ENCODE results near the gene SYDE1. TPM values are rescaled to one million over a fixed set of nuclear protein-coding genes. Genes with fewer than 3 reads are reported as not detected.

The SYDE1 gene
- total and polyA plus RNA-seq, 2 experiments from 2014 or later: 4.1 to 21.4 TPM

GRCh38 chr19:15096223-15096622 is 11.0 kb upstream of the SYDE1 start:
- Mint-ChIP-seq H3K4me1 (no peaks in the 10 kb centered on the region), H3K9me3 (peaks cover under 1% of the 10 kb centered on the region; the same call in 1 of the 3 replicates), H3K4me3 (no peak overlapping the region), H3K27me3 (ENCODE audit: insufficient read depth, low read depth, poor library complexity) (peaks cover 8% of the 10 kb centered on the region), H3K36me3 (ENCODE audit: low read depth) (no peaks in the 10 kb centered on the region), H3K27ac (no peak overlapping the region)
- no peak for DNase-seq (ENCODE audit: low spot score)
- no peaks in the 10 kb centered on the region for H3K9me2 ChIP-seq (ENCODE audit: insufficient read depth)
- ATAC-seq: no peak
- H3K36me3 ChIP-seq (ENCODE audit: insufficient read depth): no peaks in the 10 kb centered on the region
- no peak overlapping the region for H3K4me2 ChIP-seq
- H3K27ac ChIP-seq (ENCODE audit: low read depth): no peak overlapping the region
- no peaks in the 10 kb centered on the region for H3F3A ChIP-seq (replicated peaks; ENCODE audit: low read depth)
- H3K4me3 ChIP-seq: no peak overlapping the region
- H3K79me2 ChIP-seq (replicated peaks; ENCODE audit: insufficient read depth): no peaks in the 10 kb centered on the region
- no peaks in the 10 kb centered on the region for H3K4me1 ChIP-seq (ENCODE audit: insufficient read depth)
- TF ChIP-seq ZNF114 (CRISPR knock-in tag; IDR thresholded peaks at IDR 0.05): no peak
- TF ChIP-seq NANOG (IDR thresholded peaks at IDR 0.05; ENCODE audit: borderline replicate concordance): no peak
- TF ChIP-seq EZH2 (IDR thresholded peaks at IDR 0.05; ENCODE audit: low read depth, unreplicated experiment): no peak
- TF ChIP-seq ZNF331 (CRISPR knock-in tag; IDR thresholded peaks at IDR 0.05; ENCODE audit: low read depth): no peak
- no peak for TF ChIP-seq POLR2AphosphoS5 (IDR thresholded peaks at IDR 0.05; ENCODE audit: low read depth)
- TF ChIP-seq STAT1 (IDR thresholded peaks at IDR 0.05; ENCODE audit: unreplicated experiment): no peak
- no peak for TF ChIP-seq EZH2phosphoT487 (IDR thresholded peaks at IDR 0.05; ENCODE audit: unreplicated experiment)
- TF ChIP-seq, protein P1, sequence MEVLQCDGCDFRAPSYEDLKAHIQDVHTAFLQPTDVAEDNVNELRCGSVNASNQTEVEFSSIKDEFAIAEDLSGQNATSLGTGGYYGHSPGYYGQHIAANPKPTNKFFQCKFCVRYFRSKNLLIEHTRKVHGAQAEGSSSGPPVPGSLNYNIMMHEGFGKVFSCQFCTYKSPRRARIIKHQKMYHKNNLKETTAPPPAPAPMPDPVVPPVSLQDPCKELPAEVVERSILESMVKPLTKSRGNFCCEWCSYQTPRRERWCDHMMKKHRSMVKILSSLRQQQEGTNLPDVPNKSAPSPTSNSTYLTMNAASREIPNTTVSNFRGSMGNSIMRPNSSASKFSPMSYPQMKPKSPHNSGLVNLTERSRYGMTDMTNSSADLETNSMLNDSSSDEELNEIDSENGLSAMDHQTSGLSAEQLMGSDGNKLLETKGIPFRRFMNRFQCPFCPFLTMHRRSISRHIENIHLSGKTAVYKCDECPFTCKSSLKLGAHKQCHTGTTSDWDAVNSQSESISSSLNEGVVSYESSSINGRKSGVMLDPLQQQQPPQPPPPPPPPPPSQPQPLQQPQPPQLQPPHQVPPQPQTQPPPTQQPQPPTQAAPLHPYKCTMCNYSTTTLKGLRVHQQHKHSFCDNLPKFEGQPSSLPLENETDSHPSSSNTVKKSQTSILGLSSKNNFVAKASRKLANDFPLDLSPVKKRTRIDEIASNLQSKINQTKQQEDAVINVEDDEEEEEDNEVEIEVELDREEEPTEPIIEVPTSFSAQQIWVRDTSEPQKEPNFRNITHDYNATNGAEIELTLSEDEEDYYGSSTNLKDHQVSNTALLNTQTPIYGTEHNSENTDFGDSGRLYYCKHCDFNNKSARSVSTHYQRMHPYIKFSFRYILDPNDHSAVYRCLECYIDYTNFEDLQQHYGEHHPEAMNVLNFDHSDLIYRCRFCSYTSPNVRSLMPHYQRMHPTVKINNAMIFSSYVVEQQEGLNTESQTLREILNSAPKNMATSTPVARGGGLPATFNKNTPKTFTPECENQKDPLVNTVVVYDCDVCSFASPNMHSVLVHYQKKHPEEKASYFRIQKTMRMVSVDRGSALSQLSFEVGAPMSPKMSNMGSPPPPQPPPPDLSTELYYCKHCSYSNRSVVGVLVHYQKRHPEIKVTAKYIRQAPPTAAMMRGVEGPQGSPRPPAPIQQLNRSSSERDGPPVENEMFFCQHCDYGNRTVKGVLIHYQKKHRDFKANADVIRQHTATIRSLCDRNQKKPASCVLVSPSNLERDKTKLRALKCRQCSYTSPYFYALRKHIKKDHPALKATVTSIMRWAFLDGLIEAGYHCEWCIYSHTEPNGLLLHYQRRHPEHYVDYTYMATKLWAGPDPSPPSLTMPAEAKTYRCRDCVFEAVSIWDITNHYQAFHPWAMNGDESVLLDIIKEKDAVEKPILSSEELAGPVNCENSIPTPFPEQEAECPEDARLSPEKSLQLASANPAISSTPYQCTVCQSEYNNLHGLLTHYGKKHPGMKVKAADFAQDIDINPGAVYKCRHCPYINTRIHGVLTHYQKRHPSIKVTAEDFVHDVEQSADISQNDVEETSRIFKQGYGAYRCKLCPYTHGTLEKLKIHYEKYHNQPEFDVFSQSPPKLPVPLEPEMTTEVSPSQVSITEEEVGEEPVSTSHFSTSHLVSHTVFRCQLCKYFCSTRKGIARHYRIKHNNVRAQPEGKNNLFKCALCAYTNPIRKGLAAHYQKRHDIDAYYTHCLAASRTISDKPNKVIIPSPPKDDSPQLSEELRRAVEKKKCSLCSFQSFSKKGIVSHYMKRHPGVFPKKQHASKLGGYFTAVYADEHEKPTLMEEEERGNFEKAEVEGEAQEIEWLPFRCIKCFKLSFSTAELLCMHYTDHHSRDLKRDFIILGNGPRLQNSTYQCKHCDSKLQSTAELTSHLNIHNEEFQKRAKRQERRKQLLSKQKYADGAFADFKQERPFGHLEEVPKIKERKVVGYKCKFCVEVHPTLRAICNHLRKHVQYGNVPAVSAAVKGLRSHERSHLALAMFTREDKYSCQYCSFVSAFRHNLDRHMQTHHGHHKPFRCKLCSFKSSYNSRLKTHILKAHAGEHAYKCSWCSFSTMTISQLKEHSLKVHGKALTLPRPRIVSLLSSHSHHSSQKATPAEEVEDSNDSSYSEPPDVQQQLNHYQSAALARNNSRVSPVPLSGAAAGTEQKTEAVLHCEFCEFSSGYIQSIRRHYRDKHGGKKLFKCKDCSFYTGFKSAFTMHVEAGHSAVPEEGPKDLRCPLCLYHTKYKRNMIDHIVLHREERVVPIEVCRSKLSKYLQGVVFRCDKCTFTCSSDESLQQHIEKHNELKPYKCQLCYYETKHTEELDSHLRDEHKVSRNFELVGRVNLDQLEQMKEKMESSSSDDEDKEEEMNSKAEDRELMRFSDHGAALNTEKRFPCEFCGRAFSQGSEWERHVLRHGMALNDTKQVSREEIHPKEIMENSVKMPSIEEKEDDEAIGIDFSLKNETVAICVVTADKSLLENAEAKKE (CRISPR knock-in tag; IDR thresholded peaks at IDR 0.05): no peak
- no peak for TF ChIP-seq CREB1 (CRISPR knock-in tag; IDR thresholded peaks at IDR 0.05; ENCODE audit: low read depth)
- TF ChIP-seq CTCF (conservative IDR thresholded peaks at IDR 0.05; ENCODE audit: low read depth in 2 of 2): no peak
- TF ChIP-seq REST (IDR thresholded peaks at IDR 0.05; ENCODE audit: unreplicated experiment): no peak
- TF ChIP-seq JUNB (IDR thresholded peaks at IDR 0.05; ENCODE audit: unreplicated experiment): no peak
- TF ChIP-seq, protein P2, sequence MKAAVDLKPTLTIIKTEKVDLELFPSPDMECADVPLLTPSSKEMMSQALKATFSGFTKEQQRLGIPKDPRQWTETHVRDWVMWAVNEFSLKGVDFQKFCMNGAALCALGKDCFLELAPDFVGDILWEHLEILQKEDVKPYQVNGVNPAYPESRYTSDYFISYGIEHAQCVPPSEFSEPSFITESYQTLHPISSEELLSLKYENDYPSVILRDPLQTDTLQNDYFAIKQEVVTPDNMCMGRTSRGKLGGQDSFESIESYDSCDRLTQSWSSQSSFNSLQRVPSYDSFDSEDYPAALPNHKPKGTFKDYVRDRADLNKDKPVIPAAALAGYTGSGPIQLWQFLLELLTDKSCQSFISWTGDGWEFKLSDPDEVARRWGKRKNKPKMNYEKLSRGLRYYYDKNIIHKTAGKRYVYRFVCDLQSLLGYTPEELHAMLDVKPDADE (IDR thresholded peaks at IDR 0.05): no peak
- H4K20me1 ChIP-seq (replicated peaks; ENCODE audit: insufficient read depth): no peaks in the 10 kb centered on the region
- H3K27me3 ChIP-seq (ENCODE audit: insufficient read depth): no peaks in the 10 kb centered on the region
- H2AFZ ChIP-seq: no peak overlapping the region
